ENCODE results near the gene AKT3. TPM values are rescaled to one million over a fixed set of nuclear protein-coding genes. Genes with fewer than 3 reads are reported as not detected.

Gene AKT3
- total RNA-seq, 2 experiments from 2014 or later, result 33.3 to 34.7 TPM

DNA sequence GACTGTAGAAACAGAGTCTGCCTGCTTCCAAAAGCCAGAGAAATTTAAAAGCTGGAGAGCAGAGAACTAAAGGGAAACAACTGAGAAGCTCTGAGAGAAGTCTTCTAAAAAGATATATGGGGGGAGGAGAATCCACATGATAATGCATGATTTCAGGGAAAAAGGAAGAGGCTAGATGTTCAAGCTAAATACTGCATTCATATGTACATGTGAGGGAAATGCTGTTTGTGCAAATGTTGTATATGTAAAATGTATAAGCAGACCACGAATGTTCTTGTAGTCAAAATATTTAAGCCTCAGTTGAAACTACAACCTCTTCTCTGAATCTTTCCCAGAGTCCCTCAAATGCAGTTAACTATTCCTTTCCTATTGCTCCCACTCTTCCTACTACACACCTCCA lies 79.2 kb downstream of the AKT3 start:
- peaks cover 17% of the 10 kb centered on the region for H3K9me3 Mint-ChIP-seq
- H3K4me1 Mint-ChIP-seq (ENCODE audit: low read depth), result peaks cover 28% of the 10 kb centered on the region
- H3K27me3 Mint-ChIP-seq, result no peaks in the 10 kb centered on the region
- ChIA-PET POLR2A (no interaction called here), CTCF (no interaction called here)
- H3K36me3 Mint-ChIP-seq, result peaks cover 18% of the 10 kb centered on the region
- no peak overlapping the region for H3K4me3 Mint-ChIP-seq
- H3K27ac Mint-ChIP-seq, result no peak overlapping the region
- no peak for DNase-seq
- intact Hi-C loops (cut with micrococcal nuclease), result no loop called here

GRCh38 chr1:243765676-243766075 lies 84.4 kb downstream of the AKT3 start:
- no peaks in the 10 kb centered on the region for H3K27me3 Mint-ChIP-seq
- POLR2A ChIA-PET, result no interaction called here
- DNase-seq, result no peak
- no peak overlapping the region for H3K4me3 Mint-ChIP-seq
- H3K36me3 Mint-ChIP-seq, result no peaks in the 10 kb centered on the region
- intact Hi-C loops (cut with micrococcal nuclease), result no loop called here
- CTCF ChIA-PET, result interaction anchor here (0.8 kb wide), 1 partner anchor 9 kb away, joined by 3 read pairs; no protein-coding TSS in a partner anchor
- H3K4me1 Mint-ChIP-seq (ENCODE audit: low read depth), result peaks cover 33% of the 10 kb centered on the region
- no peak overlapping the region for H3K27ac Mint-ChIP-seq
- no peaks in the 10 kb centered on the region for H3K9me3 Mint-ChIP-seq

- Mint-ChIP-seq H3K4me3 (no peak overlapping the region), H3K9me3 (no peaks in the 10 kb centered on the region), H3K27ac (no peak overlapping the region), H3K36me3 (no peaks in the 10 kb centered on the region), H3K27me3 (no peaks in the 10 kb centered on the region), H3K4me1 (ENCODE audit: low read depth) (peaks cover 34% of the 10 kb centered on the region)
- ChIA-PET POLR2A (no interaction called here), CTCF (no interaction called here)
- DNase-seq, result no peak
- intact Hi-C loops (cut with micrococcal nuclease), result no loop called here
Measured at GRCh38 chr1:243763806-243764205, 86.2 kb downstream of the AKT3 start.

DNA sequence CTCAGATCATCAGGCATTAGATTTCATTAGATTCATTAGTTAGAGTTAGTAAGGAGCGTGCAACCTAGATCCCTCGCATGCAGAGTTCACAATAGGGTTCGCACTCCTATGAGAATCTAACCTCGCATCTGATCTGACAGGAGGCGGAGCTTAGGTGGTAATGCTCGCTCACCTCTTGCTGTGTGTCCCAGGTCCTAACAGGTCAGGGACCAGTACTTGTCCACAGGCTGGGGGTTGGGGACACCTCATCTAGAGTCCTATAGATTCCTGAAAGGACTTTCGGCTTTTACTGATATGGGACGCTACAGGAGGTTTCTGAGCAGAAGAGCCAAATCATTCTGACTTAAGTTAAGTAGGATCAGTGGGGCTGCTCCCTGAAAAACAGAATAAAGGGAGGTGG lies 91.4 kb downstream of the AKT3 start:
- Mint-ChIP-seq H3K4me3 (no peak overlapping the region), H3K27me3 (no peaks in the 10 kb centered on the region), H3K36me3 (no peaks in the 10 kb centered on the region), H3K27ac (no peak overlapping the region), H3K9me3 (no peaks in the 10 kb centered on the region), H3K4me1 (ENCODE audit: low read depth) (peaks cover 54% of the 10 kb centered on the region)
- CTCF ChIA-PET, result interaction anchor here (1.4 kb wide), 1 partner anchor 10 kb away, joined by 6 read pairs; no protein-coding TSS in a partner anchor
- POLR2A ChIA-PET, result no interaction called here
- intact Hi-C loops (cut with micrococcal nuclease), result no loop called here
- no peak for DNase-seq

DNA sequence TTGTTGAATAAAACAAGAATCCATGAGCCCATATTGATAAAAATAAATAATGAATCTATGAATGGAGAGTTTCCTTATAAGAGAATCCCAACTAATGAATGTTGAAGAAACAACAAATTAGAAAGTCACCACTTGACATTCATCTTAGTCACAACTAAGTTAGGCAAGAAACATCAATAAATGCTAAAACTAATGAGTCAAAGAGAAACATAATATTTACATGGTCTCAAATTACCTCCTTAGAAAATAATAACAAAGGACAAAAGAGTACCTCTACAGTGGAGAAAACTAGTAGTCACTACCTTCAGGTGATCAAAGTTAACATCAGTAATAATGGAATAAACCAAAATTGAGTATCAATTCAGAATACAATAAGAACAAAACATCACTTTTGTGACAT lies 93.5 kb downstream of the AKT3 start:
- no peak overlapping the region for H3K27ac Mint-ChIP-seq
- DNase-seq, result no peak
- H3K9me3 Mint-ChIP-seq, result no peaks in the 10 kb centered on the region
- no peaks in the 10 kb centered on the region for H3K27me3 Mint-ChIP-seq
- ChIA-PET CTCF (no interaction called here), POLR2A (no interaction called here)
- intact Hi-C loops (cut with micrococcal nuclease), result no loop called here
- H3K4me3 Mint-ChIP-seq, result no peak overlapping the region
- H3K36me3 Mint-ChIP-seq, result no peaks in the 10 kb centered on the region
- peaks cover 59% of the 10 kb centered on the region for H3K4me1 Mint-ChIP-seq (ENCODE audit: low read depth)

- no peak for DNase-seq
- H3K27me3 Mint-ChIP-seq, result no peaks in the 10 kb centered on the region
- intact Hi-C loops (cut with micrococcal nuclease), result no loop called here
- H3K4me1 Mint-ChIP-seq (ENCODE audit: low read depth), result peaks cover 51% of the 10 kb centered on the region
- ChIA-PET CTCF (no interaction called here), POLR2A (no interaction called here)
- no peaks in the 10 kb centered on the region for H3K36me3 Mint-ChIP-seq
- H3K4me3 Mint-ChIP-seq, result no peak overlapping the region
- no peak overlapping the region for H3K27ac Mint-ChIP-seq
- H3K9me3 Mint-ChIP-seq, result no peaks in the 10 kb centered on the region
Measured at GRCh38 chr1:243754348-243754747, 95.7 kb downstream of the AKT3 start.

DNA sequence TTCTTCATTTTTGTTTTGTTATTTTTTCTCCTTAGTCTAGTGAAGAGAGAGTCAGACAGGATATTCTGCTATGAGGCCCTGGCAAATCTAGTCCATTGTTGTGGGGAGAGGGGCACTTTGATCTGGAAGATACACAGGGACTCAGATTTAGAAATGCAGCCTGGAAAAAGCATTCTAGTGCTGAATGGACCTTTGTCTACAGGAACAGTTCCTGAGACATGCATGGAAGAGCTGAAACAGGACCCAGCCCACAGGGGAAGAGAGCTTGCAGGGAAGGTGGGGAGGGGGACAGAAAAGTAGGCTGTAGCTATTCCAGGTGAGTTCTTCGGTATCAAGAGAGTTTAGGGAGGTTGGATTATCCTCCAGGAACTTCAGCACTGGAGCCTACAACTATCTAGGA lies 98.5 kb downstream of the AKT3 start:
- no peak for DNase-seq
- ChIA-PET CTCF (interaction anchor here (0.7 to 4.6 kb wide), 6 partner anchors 12 to 521 kb away, joined by 3 to 33 read pairs (median 3); no protein-coding TSS in a partner anchor), POLR2A (no interaction called here)
- Mint-ChIP-seq H3K9me3 (no peaks in the 10 kb centered on the region), H3K4me3 (no peak overlapping the region), H3K36me3 (no peaks in the 10 kb centered on the region), H3K27ac (no peak overlapping the region), H3K27me3 (no peaks in the 10 kb centered on the region), H3K4me1 (ENCODE audit: low read depth) (peaks cover 46% of the 10 kb centered on the region)
- intact Hi-C loops (cut with micrococcal nuclease), result no loop called here

GRCh38 chr1:243748706-243749283 lies 101.2 kb downstream of the AKT3 start:
- Mint-ChIP-seq H3K4me3 (no peak overlapping the region), H3K9me3 (no peaks in the 10 kb centered on the region), H3K4me1 (ENCODE audit: low read depth) (peaks cover 34% of the 10 kb centered on the region), H3K27me3 (no peaks in the 10 kb centered on the region), H3K27ac (no peak overlapping the region), H3K36me3 (no peaks in the 10 kb centered on the region)
- DNase-seq, result no peak
- intact Hi-C loops (cut with micrococcal nuclease), result loop anchor here (1.0 to 10.0 kb wide), 3 partner anchors 244 to 525 kb away; no protein-coding TSS in a partner anchor
- ChIA-PET CTCF (interaction anchor here (0.5 to 4.6 kb wide), 14 partner anchors 10 to 905 kb away, joined by 3 to 33 read pairs (median 4); no protein-coding TSS in a partner anchor), POLR2A (no interaction called here)

DNA sequence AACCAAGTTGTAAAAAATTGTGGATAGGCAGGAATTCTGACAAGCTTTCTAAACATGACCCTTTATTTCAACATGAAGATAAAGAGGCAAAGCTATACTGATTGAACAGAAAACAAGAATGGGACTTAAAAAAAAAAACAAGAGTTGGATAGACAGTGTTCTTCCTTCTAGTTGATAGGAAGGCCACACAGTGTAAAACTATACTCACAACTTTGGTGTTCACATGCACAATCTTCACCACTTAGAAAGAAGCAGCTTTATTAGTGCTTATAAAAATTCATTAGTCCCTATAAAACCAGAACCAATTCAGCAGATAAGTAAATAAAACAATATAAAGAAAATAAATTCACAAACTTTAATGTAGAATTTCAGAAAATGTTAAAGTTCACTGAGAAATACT lies 101.8 kb downstream of the AKT3 start:
- no peak for DNase-seq

GRCh38 chr1:243746751-243747150 lies 103.3 kb downstream of the AKT3 start:
- Mint-ChIP-seq H3K4me1 (ENCODE audit: low read depth) (peaks cover 29% of the 10 kb centered on the region), H3K27me3 (no peaks in the 10 kb centered on the region), H3K9me3 (no peaks in the 10 kb centered on the region), H3K4me3 (no peak overlapping the region), H3K36me3 (no peaks in the 10 kb centered on the region), H3K27ac (no peak overlapping the region)
- ChIA-PET POLR2A (interaction anchor here (0.5 kb wide), 1 partner anchor 401 kb away, joined by 3 read pairs; no protein-coding TSS in a partner anchor), CTCF (interaction anchor here (1.0 kb wide), 1 partner anchor 403 kb away, joined by 3 read pairs; no protein-coding TSS in a partner anchor)
- intact Hi-C loops (cut with micrococcal nuclease), result loop anchor here (10.0 kb wide), 1 partner anchor 242 kb away; no protein-coding TSS in a partner anchor
- no peak for DNase-seq

More for the DNA sequence above, 101.8 kb downstream of the AKT3 start:
- H3K4me1 Mint-ChIP-seq (ENCODE audit: low read depth), result peaks cover 28% of the 10 kb centered on the region
- H3K4me3 Mint-ChIP-seq, result no peak overlapping the region
- no peaks in the 10 kb centered on the region for H3K36me3 Mint-ChIP-seq
- POLR2A ChIA-PET, result no interaction called here
- intact Hi-C loops (cut with micrococcal nuclease), result loop anchor here (1.0 to 10.0 kb wide), 3 partner anchors 243 to 525 kb away; no protein-coding TSS in a partner anchor
- CTCF ChIA-PET, result interaction anchor here (0.6 to 4.6 kb wide), 12 partner anchors 10 to 905 kb away, joined by 3 to 33 read pairs (median 4); no protein-coding TSS in a partner anchor
- no peak overlapping the region for H3K27ac Mint-ChIP-seq
- no peaks in the 10 kb centered on the region for H3K27me3 Mint-ChIP-seq
- no peaks in the 10 kb centered on the region for H3K9me3 Mint-ChIP-seq

DNA sequence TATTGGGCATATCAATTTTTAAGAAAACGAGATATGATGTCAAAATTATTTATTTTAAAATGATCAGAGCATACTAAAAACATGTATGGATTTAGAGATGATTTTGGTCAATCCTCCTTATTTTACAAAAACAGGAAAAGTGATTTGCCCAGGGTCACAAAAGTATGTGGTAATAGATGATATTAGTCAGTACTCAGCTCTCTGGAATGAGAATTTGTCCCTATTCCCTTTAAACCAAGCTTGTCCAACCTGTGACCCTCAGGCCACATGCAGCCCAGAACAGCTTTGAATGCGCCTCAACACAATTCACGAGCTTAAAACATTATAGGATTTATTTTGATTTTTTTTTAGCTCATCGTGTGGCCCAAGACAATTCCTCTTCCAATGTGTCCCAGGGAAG lies 104.7 kb downstream of the AKT3 start:
- POLR2A ChIA-PET, result interaction anchor here (0.6 kb wide), 1 partner anchor 491 kb away, joined by 3 read pairs; no protein-coding TSS in a partner anchor
- no peak for DNase-seq
- Mint-ChIP-seq H3K9me3 (no peaks in the 10 kb centered on the region), H3K27ac (no peak overlapping the region), H3K27me3 (no peaks in the 10 kb centered on the region), H3K4me3 (no peak overlapping the region), H3K4me1 (ENCODE audit: low read depth) (peaks cover 22% of the 10 kb centered on the region), H3K36me3 (no peaks in the 10 kb centered on the region)
- CTCF ChIA-PET, result interaction anchor here (0.6 to 0.7 kb wide), 2 partner anchors 402 to 465 kb away, joined by 3 read pairs; no protein-coding TSS in a partner anchor
- intact Hi-C loops (cut with micrococcal nuclease), result loop anchor here (10.0 kb wide), 1 partner anchor 241 kb away; no protein-coding TSS in a partner anchor

DNA sequence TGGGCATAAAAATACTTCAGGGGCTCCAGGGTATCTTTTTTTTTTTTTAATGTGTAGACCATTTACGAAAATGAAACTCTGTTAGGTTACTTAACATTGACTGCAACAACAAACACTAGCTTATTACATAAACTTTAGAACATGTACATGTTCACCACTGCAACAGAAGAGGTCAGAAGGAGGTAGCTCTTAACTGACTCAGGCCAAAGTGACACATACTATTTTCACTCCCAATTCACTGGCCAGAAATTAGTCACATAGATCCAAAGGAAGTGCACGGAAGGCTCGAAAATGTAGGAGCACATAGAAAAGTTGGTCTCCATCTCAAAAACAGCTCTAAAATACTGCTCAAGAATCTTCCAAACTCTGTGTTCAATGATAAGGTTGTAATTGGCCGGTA lies 107.2 kb downstream of the AKT3 start:
- H3K36me3 Mint-ChIP-seq, result no peaks in the 10 kb centered on the region
- DNase-seq, result no peak
- intact Hi-C loops (cut with micrococcal nuclease), result loop anchor here (10.0 kb wide), 1 partner anchor 238 kb away; no protein-coding TSS in a partner anchor

More for the DNA sequence above, 107.2 kb downstream of the AKT3 start:
- no peaks in the 10 kb centered on the region for H3K27me3 Mint-ChIP-seq
- ChIA-PET POLR2A (no interaction called here), CTCF (no interaction called here)
- H3K9me3 Mint-ChIP-seq, result no peaks in the 10 kb centered on the region
- no peak overlapping the region for H3K27ac Mint-ChIP-seq
- peaks cover 26% of the 10 kb centered on the region for H3K4me1 Mint-ChIP-seq (ENCODE audit: low read depth)
- no peak overlapping the region for H3K4me3 Mint-ChIP-seq
